ENCODE results near the gene TBATA. TPM values are rescaled to one million over a fixed set of nuclear protein-coding genes. Genes with fewer than 3 reads are reported as not detected.
"Not testable (repeated sequence)": the region's sequence is repeated elsewhere in the genome, so short reads cannot be mapped to it uniquely, and the experiment has no call there.

The TBATA gene
- total RNA-seq, 1 experiment from 2014 or later: not detected

DNA sequence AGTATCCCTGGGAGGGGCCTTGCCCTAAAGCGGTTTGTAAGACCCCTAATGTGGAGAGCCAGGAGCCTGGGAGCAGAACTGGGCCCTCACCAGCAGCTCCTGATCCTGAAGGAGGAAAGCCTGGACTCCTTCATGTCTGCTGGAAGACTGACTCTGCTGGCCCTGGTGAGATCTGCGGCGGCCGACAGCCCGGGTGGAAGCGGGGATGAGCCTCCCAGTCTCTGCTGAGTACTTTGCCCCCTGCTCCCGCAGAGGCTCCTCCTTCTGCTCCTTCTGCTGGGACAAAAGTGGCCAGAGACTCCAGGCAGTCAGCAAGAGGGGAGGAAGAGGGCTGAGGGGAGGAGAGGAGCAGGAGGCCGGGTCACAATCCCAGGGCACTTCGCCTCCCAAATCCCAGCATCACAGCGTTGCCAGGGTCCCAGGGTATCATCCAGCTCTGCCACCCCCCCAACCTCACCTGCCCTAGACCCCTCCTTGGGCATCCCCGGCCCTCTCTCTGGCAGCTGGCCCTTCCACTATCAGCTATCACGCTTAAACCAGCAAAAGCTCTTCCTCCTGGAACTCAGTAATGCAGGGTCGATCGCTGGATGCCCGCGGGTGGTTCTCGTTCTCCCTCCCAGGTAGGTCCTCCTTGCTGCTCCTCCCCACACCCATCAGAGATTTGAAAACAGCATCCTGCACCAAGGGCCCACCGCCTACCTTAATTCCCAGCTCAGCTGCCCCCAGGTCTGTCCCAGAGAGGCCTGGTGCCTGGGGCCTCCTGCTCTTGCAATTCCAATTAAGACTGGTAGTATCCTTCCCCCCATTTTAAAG lies 7.9 kb downstream of the TBATA start:
- H3K36me3 ChIP-seq (replicated peaks; ENCODE audit: control insufficient read depth, insufficient read depth, low read length): no peaks in the 10 kb centered on the region
- DNase-seq: no peak
- no peaks in the 10 kb centered on the region for H3K27me3 ChIP-seq (ENCODE audit: control insufficient read depth, insufficient read depth, low read length)
- no peak overlapping the region for H3K4me3 ChIP-seq (ENCODE audit: insufficient read depth, low read depth, low read length)

- Histone ChIP-seq H3K36me3 (replicated peaks; ENCODE audit: control insufficient read depth, insufficient read depth, low read length) (no peaks in the 10 kb centered on the region), H3K27me3 (ENCODE audit: control insufficient read depth, insufficient read depth, low read length) (no peaks in the 10 kb centered on the region), H3K4me3 (ENCODE audit: insufficient read depth, low read depth, low read length) (no peak overlapping the region)
- DNase-seq: peak; percentile 35
These were observed 8.6 kb downstream of the TBATA start for GRCh38 chr10:70776455-70777005.

- no peaks in the 10 kb centered on the region for H3K36me3 ChIP-seq (replicated peaks; ENCODE audit: control insufficient read depth, insufficient read depth, low read length)
- no peaks in the 10 kb centered on the region for H3K27me3 ChIP-seq (ENCODE audit: control insufficient read depth, insufficient read depth, low read length)
- DNase-seq: peak; percentile 41
- H3K4me3 ChIP-seq (ENCODE audit: insufficient read depth, low read depth, low read length): no peak overlapping the region
These were observed 9.3 kb downstream of the TBATA start for GRCh38 chr10:70775679-70776454.

DNA sequence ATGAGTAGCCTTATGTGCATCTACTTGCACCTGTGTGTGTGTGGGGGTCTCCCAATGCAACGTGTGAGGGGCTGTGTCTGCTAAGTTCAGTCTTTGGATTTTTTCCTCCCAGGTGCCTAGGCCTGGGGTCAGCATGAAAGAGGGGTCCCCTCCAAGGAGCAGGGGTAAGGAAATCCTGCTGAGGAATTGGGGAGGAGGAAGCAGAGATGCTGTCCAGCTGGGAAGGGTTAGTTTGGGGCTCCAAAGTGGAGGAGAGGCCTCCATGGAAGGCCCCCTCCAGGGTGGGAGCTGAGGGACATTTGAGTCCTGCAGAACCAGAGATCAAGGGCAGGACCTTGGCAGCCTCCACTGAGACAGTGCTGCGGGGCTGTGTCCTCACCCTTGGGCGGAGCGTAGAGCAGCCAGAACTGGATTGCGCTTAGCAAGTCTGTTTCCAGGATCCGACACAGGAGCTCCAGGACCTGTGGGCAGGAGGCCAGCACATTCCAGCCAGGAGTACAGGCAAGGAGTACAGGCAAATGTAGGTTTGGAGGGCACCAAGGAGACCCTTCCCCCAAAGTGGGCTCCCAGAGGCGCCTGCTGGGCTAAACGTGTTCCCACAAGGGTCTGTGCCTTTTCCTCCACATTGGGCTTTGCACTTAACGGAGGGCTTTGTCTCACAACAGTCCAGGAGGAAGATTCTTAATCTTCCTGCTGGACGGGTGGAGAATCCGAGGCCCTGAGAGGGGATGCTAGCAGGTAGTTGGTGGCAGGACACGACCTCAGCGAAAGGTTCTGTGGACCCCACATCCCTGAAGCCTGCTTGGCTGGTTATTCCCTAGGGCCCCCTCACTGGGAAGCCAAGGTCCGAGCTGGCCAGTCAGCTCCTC lies 10.1 kb downstream of the TBATA start:
- no peaks in the 10 kb centered on the region for H3K27me3 ChIP-seq (ENCODE audit: control insufficient read depth, insufficient read depth, low read length)
- no peaks in the 10 kb centered on the region for H3K36me3 ChIP-seq (replicated peaks; ENCODE audit: control insufficient read depth, insufficient read depth, low read length)
- H3K4me3 ChIP-seq (ENCODE audit: insufficient read depth, low read depth, low read length): no peak overlapping the region
- peak; percentile 36 for DNase-seq

DNA sequence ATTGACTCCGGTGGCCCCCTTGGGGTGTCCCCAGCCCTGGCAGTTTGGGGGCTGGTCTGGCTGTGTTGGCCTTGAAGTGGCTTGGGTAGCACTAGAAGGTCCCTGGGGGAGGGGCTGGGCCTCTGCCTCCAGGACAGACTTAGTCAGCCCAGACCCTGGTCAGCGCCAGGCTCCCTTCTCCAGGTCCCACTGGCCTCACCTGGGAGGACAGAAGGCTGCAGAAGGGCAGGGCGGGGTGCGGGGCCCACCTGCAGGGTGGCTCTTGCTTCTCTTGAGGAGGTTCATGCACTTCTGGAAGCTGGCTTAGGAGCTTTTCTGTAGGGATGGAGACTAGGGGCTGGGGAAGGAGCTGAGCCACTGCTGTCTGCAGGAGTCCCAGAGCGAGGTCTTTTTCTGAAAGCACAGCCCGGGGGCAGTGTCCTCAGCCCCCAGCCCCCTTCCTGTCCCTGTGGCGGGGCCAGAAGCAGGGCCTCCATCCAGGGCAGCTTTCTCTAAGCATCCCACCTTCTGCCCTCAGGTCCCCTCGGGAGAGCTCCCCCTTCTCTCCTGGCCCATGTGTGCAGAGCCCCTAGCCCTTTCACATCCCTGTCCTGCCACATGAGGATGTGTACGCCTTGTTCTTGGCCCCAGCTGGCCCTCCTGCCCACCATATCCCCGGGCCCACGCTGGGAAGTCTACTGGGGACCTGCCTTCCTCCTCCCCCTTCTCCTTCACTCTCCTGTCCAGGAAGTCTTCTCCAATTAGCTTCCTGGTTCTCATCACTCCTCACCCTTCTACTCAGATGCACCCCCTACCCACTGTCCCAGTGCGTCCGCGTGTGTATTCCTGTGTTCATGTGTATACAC lies 11.0 kb downstream of the TBATA start:
- Histone ChIP-seq H3K27me3 (ENCODE audit: control insufficient read depth, insufficient read depth, low read length) (no peaks in the 10 kb centered on the region), H3K4me3 (ENCODE audit: insufficient read depth, low read depth, low read length) (no peak overlapping the region), H3K36me3 (replicated peaks; ENCODE audit: control insufficient read depth, insufficient read depth, low read length) (no peaks in the 10 kb centered on the region)
- peak; percentile 45 for DNase-seq

- DNase-seq: no peak
- Histone ChIP-seq H3K4me3 (ENCODE audit: insufficient read depth, low read depth, low read length) (no peak overlapping the region), H3K36me3 (replicated peaks; ENCODE audit: control insufficient read depth, insufficient read depth, low read length) (no peaks in the 10 kb centered on the region), H3K27me3 (ENCODE audit: control insufficient read depth, insufficient read depth, low read length) (no peaks in the 10 kb centered on the region)
These were observed 11.7 kb downstream of the TBATA start for GRCh38 chr10:70773461-70773860.

- Histone ChIP-seq H3K27me3 (ENCODE audit: control insufficient read depth, insufficient read depth, low read length) (no peaks in the 10 kb centered on the region), H3K36me3 (replicated peaks; ENCODE audit: control insufficient read depth, insufficient read depth, low read length) (no peaks in the 10 kb centered on the region), H3K4me3 (ENCODE audit: insufficient read depth, low read depth, low read length) (no peak overlapping the region)
- peak; percentile 16 for DNase-seq
These were observed 12.6 kb downstream of the TBATA start for GRCh38 chr10:70772627-70773026.

- Histone ChIP-seq H3K27me3 (ENCODE audit: control insufficient read depth, insufficient read depth, low read length) (no peaks in the 10 kb centered on the region), H3K4me3 (ENCODE audit: insufficient read depth, low read depth, low read length) (no peak overlapping the region), H3K36me3 (replicated peaks; ENCODE audit: control insufficient read depth, insufficient read depth, low read length) (no peaks in the 10 kb centered on the region)
- DNase-seq: no peak
These were observed 13.6 kb downstream of the TBATA start for GRCh38 chr10:70771311-70772194.

DNA sequence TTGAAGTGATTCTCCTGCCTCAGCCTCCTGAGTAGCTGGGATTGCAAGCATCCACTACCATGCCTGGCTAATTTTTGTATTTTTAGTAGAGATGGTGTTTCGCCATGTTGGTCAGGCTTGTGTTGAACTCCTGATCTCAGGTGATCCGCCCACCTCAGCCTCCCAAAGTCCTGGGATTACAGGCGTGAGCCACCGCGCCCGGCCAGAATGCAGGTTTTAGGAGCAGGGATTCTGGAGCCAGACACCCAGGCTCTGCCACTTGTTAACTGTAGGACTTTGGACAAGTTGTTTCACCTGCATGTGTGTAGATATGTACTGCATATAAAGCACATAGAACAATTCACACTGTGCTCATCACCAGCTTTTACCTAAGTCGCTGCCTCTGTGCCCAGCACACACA lies 14.7 kb downstream of the TBATA start:
- not testable (repeated sequence) for H3K36me3 ChIP-seq (replicated peaks; ENCODE audit: control insufficient read depth, insufficient read depth, low read length); H3K27me3 ChIP-seq (ENCODE audit: control insufficient read depth, insufficient read depth, low read length); H3K4me3 ChIP-seq (ENCODE audit: insufficient read depth, low read depth, low read length); DNase-seq

DNA sequence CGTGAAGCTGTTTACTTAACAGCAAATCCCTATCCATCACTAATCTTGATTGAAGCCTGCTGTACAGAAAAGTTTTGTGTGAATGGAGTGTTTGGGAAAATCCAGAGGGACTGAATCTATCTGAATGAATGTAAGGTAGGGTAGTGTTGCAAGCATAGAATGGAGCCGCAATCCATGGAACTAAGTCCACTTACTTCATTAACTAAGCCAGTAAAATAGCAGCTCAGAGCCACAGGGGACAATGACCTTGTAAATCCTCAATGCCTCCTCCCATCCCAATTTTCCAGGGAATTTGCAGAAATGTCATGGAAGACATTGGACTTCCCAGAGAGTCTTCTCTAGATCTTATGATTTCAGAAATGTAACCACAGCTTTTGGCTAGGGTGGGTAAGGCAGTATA lies 15.2 kb downstream of the TBATA start:
- no peak for DNase-seq
- no peak overlapping the region for H3K4me3 ChIP-seq (ENCODE audit: insufficient read depth, low read depth, low read length)
- no peaks in the 10 kb centered on the region for H3K36me3 ChIP-seq (replicated peaks; ENCODE audit: control insufficient read depth, insufficient read depth, low read length)
- no peaks in the 10 kb centered on the region for H3K27me3 ChIP-seq (ENCODE audit: control insufficient read depth, insufficient read depth, low read length)

DNA sequence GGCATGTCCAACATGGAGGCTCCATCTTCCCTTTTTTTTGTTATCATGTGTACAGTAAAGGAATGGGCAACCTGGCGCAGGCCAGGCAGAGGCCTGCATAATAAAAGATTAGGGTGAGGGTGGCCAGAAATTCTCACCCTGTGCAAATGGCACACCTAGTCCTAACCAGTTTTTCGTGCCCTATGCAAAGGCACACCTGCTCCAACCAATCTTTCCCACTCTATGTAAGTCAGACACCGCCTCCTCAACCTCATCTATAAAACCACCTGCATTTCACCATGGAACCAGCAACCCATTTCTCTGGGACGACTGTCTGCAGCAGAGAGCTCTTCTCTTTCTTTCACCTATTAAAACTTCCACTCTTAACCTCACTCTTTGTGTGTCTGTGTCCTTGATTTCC lies 16.1 kb downstream of the TBATA start:
- H3K4me3 ChIP-seq (ENCODE audit: insufficient read depth, low read depth, low read length): no peak overlapping the region
- H3K36me3 ChIP-seq (replicated peaks; ENCODE audit: control insufficient read depth, insufficient read depth, low read length): no peaks in the 10 kb centered on the region
- no peaks in the 10 kb centered on the region for H3K27me3 ChIP-seq (ENCODE audit: control insufficient read depth, insufficient read depth, low read length)
- DNase-seq: no peak

GRCh38 chr10:70768026-70768685 lies 17.0 kb downstream of the TBATA start:
- H3K36me3 ChIP-seq (replicated peaks; ENCODE audit: control insufficient read depth, insufficient read depth, low read length); DNase-seq; H3K27me3 ChIP-seq (ENCODE audit: control insufficient read depth, insufficient read depth, low read length): not testable (repeated sequence)

More at GRCh38 chr10:70768026-70768685, 17.0 kb downstream of the TBATA start:
- H3K4me3 ChIP-seq (ENCODE audit: insufficient read depth, low read depth, low read length): not testable (repeated sequence)
